Subcutaneous abdominal adipose tissue (tissue), 5 donors: ENCODE results near the gene LRRFIP2.
"Not testable (repeated sequence)": the region's sequence is repeated elsewhere in the genome, so short reads cannot be mapped to it uniquely, and the experiment has no call there.

ENCODE experiments used
- H3K27ac ChIP-seq: one replicate; pipeline ENCODE4 v1.7.0; 2013; ENCODE audit warnings: low read depth, mild to moderate bottlenecking, inconsistent platforms, low read length, moderate library complexity
- H3K27me3 ChIP-seq, 5 donors: one replicate each; pipeline ENCODE4 v1.7.0; 2013; ENCODE audit warnings: low read length in 5 of 5, inconsistent platforms in 1 of 5; ENCODE audit not compliant: control insufficient read depth in 5 of 5, insufficient read depth in 4 of 5
- H3K36me3 ChIP-seq, 5 donors: one replicate each; pipeline ENCODE4 v1.7.0; 2013; ENCODE audit warnings: low read length in 5 of 5; ENCODE audit not compliant: control insufficient read depth in 5 of 5, insufficient read depth in 5 of 5
- H3K4me1 ChIP-seq, 5 donors: one replicate each; pipeline ENCODE4 v1.7.0; 2013; ENCODE audit warnings: low read length in 5 of 5, mild to moderate bottlenecking in 3 of 5, moderate library complexity in 1 of 5; ENCODE audit not compliant: control insufficient read depth in 5 of 5, insufficient read depth in 5 of 5
- H3K4me3 ChIP-seq, 5 donors: one replicate each; pipeline ENCODE4 v1.7.0; 2013; ENCODE audit warnings: low read length in 5 of 5, low read depth in 1 of 5
- H3K9ac ChIP-seq, 5 donors: one replicate each; pipeline ENCODE4 v1.7.0; 2013; ENCODE audit warnings: low read length in 5 of 5, mild to moderate bottlenecking in 4 of 5, moderate library complexity in 3 of 5
- H3K9me3 ChIP-seq, 5 donors: one replicate each; pipeline ENCODE4 v1.7.0; 2013; ENCODE audit warnings: low read length in 5 of 5; ENCODE audit not compliant: control insufficient read depth in 5 of 5
- donor health status: healthy.
- donor health status: healthy.
- donor health status: healthy.
- donor health status: healthy.
- donor health status: healthy.

LRRFIP2 gene

GRCh38 chr3:37050282-37050681, 124.1 kb downstream of the LRRFIP2 start:
- Histone ChIP-seq H3K27ac (no peak overlapping the region), H3K9me3 (no peaks in the 10 kb centered on the region), H3K4me1 (peaks cover 2 to 29% (median 26%) of the 10 kb centered on the region in 5 donors), H3K27me3 (no peaks in the 10 kb centered on the region), H3K9ac (no peak overlapping the region), H3K36me3 (peaks cover 19 to 65% (median 48%) of the 10 kb centered on the region in 5 donors), H3K4me3 (no peak overlapping the region)

- not testable (repeated sequence) for H3K9ac ChIP-seq, H3K4me1 ChIP-seq, H3K9me3 ChIP-seq, H3K27ac ChIP-seq, H3K27me3 ChIP-seq, H3K4me3 ChIP-seq
- H3K36me3 ChIP-seq: peaks cover 9 to 37% (median 26%) of the 10 kb centered on the region in 5 donors
These were observed 131.7 kb downstream of the LRRFIP2 start for GRCh38 chr3:37042712-37043111.

- no peaks in the 10 kb centered on the region for H3K27me3 ChIP-seq
- H3K9me3 ChIP-seq: no peaks in the 10 kb centered on the region
- H3K4me1 ChIP-seq: no peaks in the 10 kb centered on the region
- H3K4me3 ChIP-seq: no peak overlapping the region
- H3K36me3 ChIP-seq: peaks cover 6 to 27% (median 17%) of the 10 kb centered on the region in 5 donors
- no peak overlapping the region for H3K9ac ChIP-seq
- H3K27ac ChIP-seq: no peak overlapping the region
These were observed 132.7 kb downstream of the LRRFIP2 start for GRCh38 chr3:37041546-37042195.

- Histone ChIP-seq H3K27me3 (no peaks in the 10 kb centered on the region), H3K27ac (no peak overlapping the region), H3K9ac (no peak overlapping the region), H3K4me1 (no peaks in the 10 kb centered on the region), H3K36me3 (peaks cover 11 to 35% (median 21%) of the 10 kb centered on the region in 5 donors), H3K4me3 (no peak overlapping the region), H3K9me3 (no peaks in the 10 kb centered on the region)
These were observed 134.2 kb downstream of the LRRFIP2 start for GRCh38 chr3:37040231-37040630.

GRCh38 chr3:37039161-37039846, 135.1 kb downstream of the LRRFIP2 start:
- Histone ChIP-seq H3K9ac (no peak overlapping the region), H3K36me3 (peaks cover 11 to 33% (median 21%) of the 10 kb centered on the region in 5 donors), H3K4me3 (no peak overlapping the region), H3K4me1 (no peaks in the 10 kb centered on the region), H3K27ac (no peak overlapping the region), H3K27me3 (no peaks in the 10 kb centered on the region), H3K9me3 (no peaks in the 10 kb centered on the region)

- Histone ChIP-seq H3K9me3 (no peaks in the 10 kb centered on the region), H3K4me3 (no peak overlapping the region), H3K27ac (no peak overlapping the region), H3K36me3 (peaks cover 13 to 44% (median 24%) of the 10 kb centered on the region in 5 donors), H3K4me1 (peaks cover 0 to 5% (median 0%) of the 10 kb centered on the region in 5 donors), H3K27me3 (no peaks in the 10 kb centered on the region), H3K9ac (no peak overlapping the region)
These were observed 137.0 kb downstream of the LRRFIP2 start for GRCh38 chr3:37037352-37037751.

- Histone ChIP-seq H3K36me3 (peaks cover 22 to 55% (median 25%) of the 10 kb centered on the region in 5 donors), H3K27me3 (no peaks in the 10 kb centered on the region), H3K4me1 (peaks cover 0 to 10% (median 4%) of the 10 kb centered on the region in 5 donors), H3K9ac (no peak overlapping the region), H3K9me3 (no peaks in the 10 kb centered on the region), H3K27ac (no peak overlapping the region), H3K4me3 (no peak overlapping the region)
These were observed 141.4 kb downstream of the LRRFIP2 start for GRCh38 chr3:37032961-37033360.

- H3K27ac ChIP-seq: no peak overlapping the region
- H3K27me3 ChIP-seq: no peaks in the 10 kb centered on the region
- no peak overlapping the region for H3K4me3 ChIP-seq
- H3K9ac ChIP-seq: no peak overlapping the region
- peaks cover 18 to 71% (median 36%) of the 10 kb centered on the region in 5 donors for H3K36me3 ChIP-seq
- no peaks in the 10 kb centered on the region for H3K9me3 ChIP-seq
- peaks cover 0 to 10% (median 4%) of the 10 kb centered on the region in 5 donors for H3K4me1 ChIP-seq
These were observed 143.2 kb downstream of the LRRFIP2 start for GRCh38 chr3:37031096-37031682.

GRCh38 chr3:37030588-37030987, 143.8 kb downstream of the LRRFIP2 start:
- Histone ChIP-seq H3K4me1 (peaks cover 0 to 10% (median 4%) of the 10 kb centered on the region in 5 donors), H3K9ac (no peak overlapping the region), H3K36me3 (peaks cover 16 to 72% (median 42%) of the 10 kb centered on the region in 5 donors), H3K4me3 (no peak overlapping the region), H3K27me3 (no peaks in the 10 kb centered on the region), H3K27ac (no peak overlapping the region), H3K9me3 (no peaks in the 10 kb centered on the region)
